Left colon (tissue), 2 donors: ENCODE measurements around the gene ARMC12. TPM values are rescaled to one million over a fixed set of nuclear protein-coding genes. Genes with fewer than 3 reads are reported as not detected.
"Not testable (repeated sequence)": the region's sequence is repeated elsewhere in the genome, so short reads cannot be mapped to it uniquely, and the experiment has no call there.

Experiments
- ATAC-seq: fragments of 200-7000 bp; cut with Tn5 transposase; one replicate; pipeline ENCODE4 v1.9.1; 2020; ENCODE audit warnings: mild to moderate bottlenecking, moderate library complexity
- DNase-seq, 2 donors: peaks; one replicate each; pipeline ENCODE4 v3.0.0-alpha.2; 2020
- intact Hi-C, 2 donors: fragments of 100-400 bp; cut with DNase I in 1 of 2; cut with micrococcal nuclease in 1 of 2; formaldehyde crosslinking; loops; one replicate each; pipeline versions ENCODE4 v1.11.2 to v1.14.0; 2022; cut with DNase I, micrococcal nuclease
- total RNA-seq, 2 donors: library from RNA; stranded (reverse); fragmentation: NEBNext Ultra II Directional; extraction: Animal tissue kit (Norgen Biotek cat#: 25700); gene quantifications; one replicate each; pipeline ENCODE4 v1.2.1, GENCODE V29; 2021
- donor health status: DM: no; HTN: no; CAD: no.
- donor health status: DM: yes; HTN: yes; CAD: no.

The ARMC12 gene
- total RNA-seq, 2 donors from 2014 or later, result 0.46 TPM; not detected in 1

GRCh38 chr6:35730745-35731413, 6.0 kb upstream of the ARMC12 start:
- intact Hi-C loops, result loop anchor here (5.0 to 10.0 kb wide), 2 partner anchors 129 to 206 kb away; no protein-coding TSS in a partner anchor
- ATAC-seq (no peak), DNase-seq (no peak)

- ATAC-seq (peak; percentile 13), DNase-seq (peak; percentile 96 to 97)
- intact Hi-C loops, result loop anchor here (5.0 to 10.0 kb wide), 2 partner anchors 129 to 207 kb away; no protein-coding TSS in a partner anchor
These were observed 5.5 kb upstream of the ARMC12 start for GRCh38 chr6:35731414-35731735.

DNA sequence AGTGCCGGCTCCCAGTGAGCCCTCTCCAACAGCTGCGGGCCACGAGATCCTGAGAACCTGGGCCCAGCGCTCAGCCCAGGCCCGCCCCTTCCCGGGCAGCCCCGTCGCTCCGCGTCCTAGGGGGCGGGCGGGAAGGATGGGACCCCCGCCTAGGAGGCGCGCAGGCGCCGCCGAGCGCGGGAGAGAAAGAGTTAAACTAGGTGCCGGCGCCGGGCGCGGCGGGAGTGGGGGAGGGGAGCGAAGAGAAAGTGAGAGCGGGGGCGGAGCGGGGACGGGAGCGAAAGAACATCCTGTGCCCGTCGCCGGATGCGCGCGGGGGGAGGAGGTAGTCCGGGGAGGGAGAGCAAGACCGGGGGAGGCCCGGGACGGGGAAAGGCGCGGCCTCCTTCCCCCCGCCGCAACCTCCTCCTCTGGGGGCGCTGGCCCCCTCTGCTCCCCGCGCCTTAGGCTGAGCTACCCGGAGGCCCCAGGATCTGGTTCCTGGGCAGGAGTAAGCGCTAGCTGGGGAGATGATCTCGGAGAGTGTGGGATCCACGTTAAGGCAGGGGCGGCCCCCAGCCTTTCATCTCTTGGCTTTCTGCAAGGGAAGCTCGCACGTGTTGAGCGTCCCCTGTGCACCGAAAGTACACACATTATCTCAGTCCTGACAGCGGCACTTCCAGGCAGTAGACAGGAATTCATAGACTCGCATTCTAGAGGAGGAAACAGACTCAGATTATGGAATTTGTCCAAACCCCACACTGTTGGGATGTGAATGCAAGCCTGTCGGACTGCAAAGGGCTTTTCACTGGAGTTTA, 4.9 kb upstream of the ARMC12 start:
- intact Hi-C loops, result loop anchor here (5.0 to 10.0 kb wide), 2 partner anchors 130 to 207 kb away; no protein-coding TSS in a partner anchor
- peak; percentile 98 to 99 for DNase-seq
- ATAC-seq, result peak; percentile 60

- intact Hi-C loops, result loop anchor here (5.0 to 10.0 kb wide), 2 partner anchors 131 to 209 kb away; no protein-coding TSS in a partner anchor
- ATAC-seq, result no peak
- peak in 1 of 2 donors; percentile 28 for DNase-seq
These were observed 3.2 kb upstream of the ARMC12 start for GRCh38 chr6:35733633-35734032.

- not testable (repeated sequence) for ATAC-seq, DNase-seq
- intact Hi-C loops, result loop anchor here (5.0 to 10.0 kb wide), 2 partner anchors 132 to 210 kb away; no protein-coding TSS in a partner anchor
These were observed 2.5 kb upstream of the ARMC12 start for GRCh38 chr6:35734319-35734718.

DNA sequence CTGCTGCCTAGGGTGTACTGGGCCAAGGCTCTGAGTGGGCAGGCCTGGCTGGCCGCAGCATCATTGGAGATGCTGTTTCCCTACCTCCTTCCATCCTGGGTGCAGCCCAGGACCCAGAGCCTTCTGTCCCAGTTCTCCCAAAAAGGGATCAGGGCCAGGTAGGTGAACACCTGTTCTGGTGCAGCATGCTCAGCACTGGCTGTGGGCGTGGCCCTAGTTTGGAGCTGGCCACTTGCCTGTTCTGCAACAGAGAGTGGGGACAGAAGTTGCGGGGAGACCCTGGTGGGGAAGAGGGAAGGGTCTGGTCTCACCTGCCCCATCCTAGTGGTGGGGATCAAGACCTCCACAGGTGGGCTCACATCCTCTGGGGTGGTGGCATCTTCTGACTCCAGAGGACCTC, 1.4 kb upstream of the ARMC12 start:
- DNase-seq, result peak; percentile 55 to 61
- intact Hi-C loops, result loop anchor here (5.0 to 10.0 kb wide), 3 partner anchors 148 to 211 kb away; no protein-coding TSS in a partner anchor

DNA sequence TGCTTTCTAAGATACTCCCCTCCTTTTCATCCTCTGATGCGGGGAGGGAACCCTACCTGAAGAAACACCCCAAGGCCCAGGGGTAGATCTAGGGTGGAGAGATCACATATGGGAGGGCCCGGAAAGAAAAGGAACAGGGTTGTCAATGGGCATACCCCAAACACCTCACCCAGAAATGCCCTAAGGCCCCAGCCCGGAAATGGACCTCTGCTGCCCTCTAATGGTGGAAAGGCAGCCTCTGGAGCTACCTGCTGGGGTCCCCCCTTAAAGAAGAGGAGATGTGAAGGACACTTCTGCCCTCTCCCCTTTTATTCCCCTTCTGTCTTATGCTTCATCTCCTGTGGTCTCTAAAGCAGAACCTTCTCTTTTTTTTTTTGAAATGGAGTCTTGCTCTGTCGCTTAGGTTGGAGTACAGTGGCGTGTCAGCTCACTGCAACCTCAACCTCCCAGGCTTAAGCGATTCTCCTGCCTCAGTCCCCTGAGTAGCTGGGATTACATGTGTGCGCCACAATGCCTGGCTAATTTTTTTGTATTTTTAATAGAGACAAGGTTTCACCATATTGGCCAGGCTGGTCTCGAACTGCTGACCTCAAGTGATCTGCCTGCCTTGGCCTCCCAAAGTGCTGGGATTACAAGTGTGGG, 458 bp upstream of the ARMC12 start:
- intact Hi-C loops, result loop anchor here (2.0 to 10.0 kb wide), 4 partner anchors 149 to 214 kb away; no protein-coding TSS in a partner anchor
- peak; percentile 37 for ATAC-seq
- DNase-seq, result peak; percentile 73 to 87

More for the DNA sequence above, 1.4 kb upstream of the ARMC12 start:
- ATAC-seq, result no peak

GRCh38 chr6:35737413-35738211, 780 bp downstream of the ARMC12 start:
- DNase-seq (no peak), ATAC-seq (peak; percentile 71)
- intact Hi-C loops, result loop anchor here (2.0 to 10.0 kb wide), 4 partner anchors 150 to 215 kb away; no protein-coding TSS in a partner anchor

DNA sequence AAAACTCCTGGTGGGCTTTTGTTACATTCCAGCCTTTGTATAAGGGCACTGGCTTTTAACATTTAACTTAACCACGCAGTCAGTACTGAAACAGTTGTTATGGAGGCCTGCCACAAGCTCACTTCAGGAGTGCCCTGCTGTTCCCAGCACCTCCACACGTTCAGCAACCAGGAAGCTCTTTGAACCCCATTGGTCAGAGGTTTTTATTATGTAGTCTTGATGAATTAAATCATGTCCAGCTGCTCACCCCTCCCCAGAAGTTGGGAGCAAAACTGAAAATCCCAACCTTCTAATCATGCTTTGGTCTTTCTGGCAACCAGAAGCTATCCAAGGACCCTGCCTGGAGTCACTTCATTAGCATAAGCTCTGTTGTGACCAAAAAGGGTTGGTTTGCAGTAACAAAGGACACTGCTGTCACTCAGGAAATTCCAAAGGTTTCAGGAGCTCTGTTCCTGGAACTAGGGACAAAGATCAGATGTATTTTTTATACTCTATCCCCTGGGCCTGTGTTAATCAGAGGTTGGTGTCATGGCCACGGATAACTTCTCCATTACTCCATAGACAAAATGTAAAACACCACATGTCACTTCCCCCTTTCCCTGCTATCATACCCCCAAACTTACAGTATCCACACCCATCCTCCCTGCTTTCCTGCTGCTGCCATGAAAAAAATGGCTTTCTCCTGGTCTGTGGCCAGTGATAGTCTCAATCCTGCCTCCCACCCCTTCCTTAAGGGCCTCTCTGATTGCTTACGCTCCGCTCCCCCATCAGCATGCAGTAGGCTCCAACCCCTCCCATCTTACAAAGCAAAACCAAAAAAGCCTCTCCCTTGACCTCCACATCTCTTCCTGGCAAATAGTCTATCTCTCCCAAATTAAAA, 3.1 kb downstream of the ARMC12 start:
- ATAC-seq (peak; percentile 77), DNase-seq (no peak)
- intact Hi-C loops, result loop anchor here (5.0 to 10.0 kb wide), 3 partner anchors 153 to 215 kb away; no protein-coding TSS in a partner anchor

DNA sequence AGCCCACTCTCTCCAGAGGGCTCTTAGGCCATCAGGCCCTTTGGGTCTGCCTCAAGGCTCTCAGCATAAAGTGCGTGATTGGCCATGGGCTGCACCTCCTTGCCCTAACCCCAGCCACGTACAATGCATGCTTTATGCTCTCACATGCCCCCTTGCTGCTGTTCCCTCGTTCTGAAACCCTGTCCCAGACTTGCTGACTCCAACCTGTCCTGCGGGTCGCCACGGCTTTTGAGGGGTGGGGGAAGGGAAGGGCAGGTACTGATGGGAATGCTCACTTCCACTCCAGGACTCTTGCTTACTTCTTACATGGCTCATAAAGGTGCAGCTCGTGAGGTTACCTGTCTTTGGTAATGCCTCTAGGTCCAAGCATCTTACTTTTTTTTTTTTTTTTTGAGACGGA, 6.0 kb downstream of the ARMC12 start:
- DNase-seq, result no peak
- ATAC-seq, result no peak
- intact Hi-C loops, result no loop called here

GRCh38 chr6:35745509-35745908, 8.7 kb downstream of the ARMC12 start:
- intact Hi-C loops, result no loop called here
- ATAC-seq (no peak), DNase-seq (no peak)

- no peak for ATAC-seq
- intact Hi-C loops, result no loop called here
These were observed 9.7 kb downstream of the ARMC12 start for GRCh38 chr6:35746516-35746915.

GRCh38 chr6:35747877-35748276, 11.0 kb downstream of the ARMC12 start:
- intact Hi-C loops, result no loop called here
- ATAC-seq (no peak), DNase-seq (no peak)

More at GRCh38 chr6:35746516-35746915, 9.7 kb downstream of the ARMC12 start:
- no peak for DNase-seq

GRCh38 chr6:35750557-35750956, 13.7 kb downstream of the ARMC12 start:
- DNase-seq, result no peak

GRCh38 chr6:35751594-35751993, 14.8 kb downstream of the ARMC12 start:
- ATAC-seq (no peak), DNase-seq (no peak)
- intact Hi-C loops, result no loop called here

More at GRCh38 chr6:35750557-35750956, 13.7 kb downstream of the ARMC12 start:
- ATAC-seq, result no peak
- intact Hi-C loops, result no loop called here

GRCh38 chr6:35752330-35752729, 15.5 kb downstream of the ARMC12 start:
- intact Hi-C loops, result no loop called here
- ATAC-seq, result no peak
- DNase-seq, result no peak
